ENCODE results near the gene AGAP1. TPM values are rescaled to one million over a fixed set of nuclear protein-coding genes. Genes with fewer than 3 reads are reported as not detected.

Gene AGAP1
- total and polyA plus RNA-seq, 4 donors = 2.0 to 8.5 (median 5.4) TPM

- no peaks in the 10 kb centered on the region for H3K9me3 ChIP-seq (ENCODE audit: control insufficient read depth in 4 of 4, low read length in 3 of 4)
- no peak for DNase-seq (ENCODE audit: low spot score)
- no peaks in the 10 kb centered on the region for H3K27me3 ChIP-seq (ENCODE audit: control insufficient read depth in 4 of 4, insufficient read depth in 4 of 4, low read length in 3 of 4)
- H3K4me3 ChIP-seq (ENCODE audit: low read depth in 1 of 3, low read length in 3 of 3) = no peak overlapping the region
- 84% methylated on average over 4 of the region's 4 CpGs for WGBS
- TF ChIP-seq RXRA (IDR thresholded peaks at IDR 0.05) = no peak
- TF ChIP-seq FOXA1 (IDR thresholded peaks at IDR 0.05) = no peak
- no peak for TF ChIP-seq GABPA (IDR thresholded peaks at IDR 0.05 in 1 of 2, conservative IDR thresholded peaks at IDR 0.05 in 1 of 2)
- TF ChIP-seq, protein P1, sequence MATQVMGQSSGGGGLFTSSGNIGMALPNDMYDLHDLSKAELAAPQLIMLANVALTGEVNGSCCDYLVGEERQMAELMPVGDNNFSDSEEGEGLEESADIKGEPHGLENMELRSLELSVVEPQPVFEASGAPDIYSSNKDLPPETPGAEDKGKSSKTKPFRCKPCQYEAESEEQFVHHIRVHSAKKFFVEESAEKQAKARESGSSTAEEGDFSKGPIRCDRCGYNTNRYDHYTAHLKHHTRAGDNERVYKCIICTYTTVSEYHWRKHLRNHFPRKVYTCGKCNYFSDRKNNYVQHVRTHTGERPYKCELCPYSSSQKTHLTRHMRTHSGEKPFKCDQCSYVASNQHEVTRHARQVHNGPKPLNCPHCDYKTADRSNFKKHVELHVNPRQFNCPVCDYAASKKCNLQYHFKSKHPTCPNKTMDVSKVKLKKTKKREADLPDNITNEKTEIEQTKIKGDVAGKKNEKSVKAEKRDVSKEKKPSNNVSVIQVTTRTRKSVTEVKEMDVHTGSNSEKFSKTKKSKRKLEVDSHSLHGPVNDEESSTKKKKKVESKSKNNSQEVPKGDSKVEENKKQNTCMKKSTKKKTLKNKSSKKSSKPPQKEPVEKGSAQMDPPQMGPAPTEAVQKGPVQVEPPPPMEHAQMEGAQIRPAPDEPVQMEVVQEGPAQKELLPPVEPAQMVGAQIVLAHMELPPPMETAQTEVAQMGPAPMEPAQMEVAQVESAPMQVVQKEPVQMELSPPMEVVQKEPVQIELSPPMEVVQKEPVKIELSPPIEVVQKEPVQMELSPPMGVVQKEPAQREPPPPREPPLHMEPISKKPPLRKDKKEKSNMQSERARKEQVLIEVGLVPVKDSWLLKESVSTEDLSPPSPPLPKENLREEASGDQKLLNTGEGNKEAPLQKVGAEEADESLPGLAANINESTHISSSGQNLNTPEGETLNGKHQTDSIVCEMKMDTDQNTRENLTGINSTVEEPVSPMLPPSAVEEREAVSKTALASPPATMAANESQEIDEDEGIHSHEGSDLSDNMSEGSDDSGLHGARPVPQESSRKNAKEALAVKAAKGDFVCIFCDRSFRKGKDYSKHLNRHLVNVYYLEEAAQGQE (IDR thresholded peaks at IDR 0.05) = no peak
- H3K36me3 ChIP-seq (ENCODE audit: control insufficient read depth in 4 of 4, insufficient read depth in 3 of 4, low read depth in 1 of 4, low read length in 3 of 4) = peaks cover 0 to 8% (median 2%) of the 10 kb centered on the region in 4 donors
- no peak overlapping the region for H3K27ac ChIP-seq (ENCODE audit: low read depth in 1 of 2, low read length in 2 of 2)
- no peak overlapping the region for H3K9ac ChIP-seq (ENCODE audit: low read depth in 1 of 2, low read length in 2 of 2)
- no peaks in the 10 kb centered on the region for H3K4me1 ChIP-seq (ENCODE audit: control insufficient read depth in 4 of 4, insufficient read depth in 4 of 4, low read length in 3 of 4)
Measured at GRCh38 chr2:235752846-235753245, 259.0 kb downstream of the AGAP1 start.

GRCh38 chr2:235754357-235755207, 260.7 kb downstream of the AGAP1 start:
- 94% methylated on average over 21 of the region's 21 CpGs for WGBS
- Histone ChIP-seq H3K27me3 (ENCODE audit: control insufficient read depth in 4 of 4, insufficient read depth in 4 of 4, low read length in 3 of 4) (no peaks in the 10 kb centered on the region), H3K4me3 (ENCODE audit: low read depth in 1 of 3, low read length in 3 of 3) (no peak overlapping the region), H3K9me3 (ENCODE audit: control insufficient read depth in 4 of 4, low read length in 3 of 4) (no peaks in the 10 kb centered on the region), H3K9ac (ENCODE audit: low read depth in 1 of 2, low read length in 2 of 2) (no peak overlapping the region), H3K4me1 (ENCODE audit: control insufficient read depth in 4 of 4, insufficient read depth in 4 of 4, low read length in 3 of 4) (no peaks in the 10 kb centered on the region), H3K36me3 (ENCODE audit: control insufficient read depth in 4 of 4, insufficient read depth in 3 of 4, low read depth in 1 of 4, low read length in 3 of 4) (peaks cover 0 to 8% (median 2%) of the 10 kb centered on the region in 4 donors), H3K27ac (ENCODE audit: low read depth in 1 of 2, low read length in 2 of 2) (no peak overlapping the region)
- DNase-seq (ENCODE audit: low spot score) = no peak
- TF ChIP-seq, protein P1 (IDR thresholded peaks at IDR 0.05) = no peak
- TF ChIP-seq, protein P2, sequence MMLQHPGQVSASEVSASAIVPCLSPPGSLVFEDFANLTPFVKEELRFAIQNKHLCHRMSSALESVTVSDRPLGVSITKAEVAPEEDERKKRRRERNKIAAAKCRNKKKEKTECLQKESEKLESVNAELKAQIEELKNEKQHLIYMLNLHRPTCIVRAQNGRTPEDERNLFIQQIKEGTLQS (IDR thresholded peaks at IDR 0.05) = no peak
- TF ChIP-seq, protein P3, sequence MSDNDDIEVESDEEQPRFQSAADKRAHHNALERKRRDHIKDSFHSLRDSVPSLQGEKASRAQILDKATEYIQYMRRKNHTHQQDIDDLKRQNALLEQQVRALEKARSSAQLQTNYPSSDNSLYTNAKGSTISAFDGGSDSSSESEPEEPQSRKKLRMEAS (IDR thresholded peaks at IDR 0.05) = no peak

DNA sequence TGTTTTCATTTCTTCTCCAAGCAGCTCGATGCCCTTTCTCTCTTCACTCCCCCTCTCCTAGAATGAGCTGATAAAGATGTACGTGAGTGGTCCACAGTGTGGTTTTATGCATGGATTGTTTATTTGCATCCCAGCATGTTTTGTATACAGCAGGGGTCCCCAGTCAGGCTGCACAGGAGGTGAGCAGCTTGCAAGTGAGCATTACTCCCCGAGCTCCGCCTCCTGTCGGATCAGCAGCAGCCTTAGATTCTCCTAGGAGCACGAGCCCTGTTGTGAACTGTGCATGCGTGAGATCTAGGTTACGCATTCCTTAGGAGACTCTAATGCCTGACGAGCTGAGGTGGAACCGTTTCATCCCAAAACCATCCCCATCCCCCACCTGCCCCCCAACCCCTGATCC, 262.6 kb downstream of the AGAP1 start:
- Histone ChIP-seq H3K27ac (ENCODE audit: low read depth in 1 of 2, low read length in 2 of 2) (no peak overlapping the region), H3K36me3 (ENCODE audit: control insufficient read depth in 4 of 4, insufficient read depth in 3 of 4, low read depth in 1 of 4, low read length in 3 of 4) (peaks cover 0 to 4% (median 0%) of the 10 kb centered on the region in 4 donors), H3K9ac (ENCODE audit: low read depth in 1 of 2, low read length in 2 of 2) (no peak overlapping the region), H3K4me1 (ENCODE audit: control insufficient read depth in 4 of 4, insufficient read depth in 4 of 4, low read length in 3 of 4) (no peaks in the 10 kb centered on the region), H3K4me3 (ENCODE audit: low read depth in 1 of 3, low read length in 3 of 3) (no peak overlapping the region), H3K9me3 (ENCODE audit: control insufficient read depth in 4 of 4, low read length in 3 of 4) (no peaks in the 10 kb centered on the region), H3K27me3 (ENCODE audit: control insufficient read depth in 4 of 4, insufficient read depth in 4 of 4, low read length in 3 of 4) (no peaks in the 10 kb centered on the region)
- TF ChIP-seq YY1 (IDR thresholded peaks at IDR 0.05) (no peak), FOXA1 (IDR thresholded peaks at IDR 0.05) (no peak), GABPA (IDR thresholded peaks at IDR 0.05 in 1 of 2, conservative IDR thresholded peaks at IDR 0.05 in 1 of 2) (no peak), TAF1 (conservative IDR thresholded peaks at IDR 0.05) (no peak), RXRA (IDR thresholded peaks at IDR 0.05) (no peak), NR2F2 (IDR thresholded peaks at IDR 0.05) (no peak), SP1 (IDR thresholded peaks at IDR 0.05) (no peak), RAD21 (IDR thresholded peaks at IDR 0.05) (no peak), EGR1 (IDR thresholded peaks at IDR 0.05; ENCODE audit: low read depth in 2 of 2) (no peak)
- TF ChIP-seq, protein P3 (IDR thresholded peaks at IDR 0.05) = no peak
- no peak for DNase-seq (ENCODE audit: low spot score)
- 93% methylated on average over 10 of the region's 10 CpGs for WGBS

All from liver (tissue), 9 donors.